Right lobe of liver (tissue), 6 donors: Measurements from ENCODE around the gene FYTTD1. TPM values are rescaled to one million over a fixed set of nuclear protein-coding genes. Genes with fewer than 3 reads are reported as not detected.

Experiments
- ATAC-seq, 4 donors: fragments of 200-7000 bp; cut with Tn5 transposase; one replicate each; pipeline ENCODE4 v1.9.1; 2020; ENCODE audit warnings: mild to moderate bottlenecking in 4 of 4, moderate library complexity in 4 of 4
- DNase-seq, 3 donors: peaks; one replicate each; pipeline ENCODE4 v3.0.0-alpha.2; 2020
- H3K27ac ChIP-seq, 3 donors: fragments of 200-600 bp; one replicate each; pipeline ENCODE4 v1.8.0; 2022
- H3K27me3 ChIP-seq, 2 donors: fragments of 200-600 bp; one replicate each; pipeline ENCODE4 v1.8.0; 2022
- H3K36me3 ChIP-seq, 4 donors: fragments of 200-600 bp; sonication (generic) in 1 of 4; one replicate each; pipeline versions ENCODE4 v1.5.1 to v1.8.0; 2017 to 2022; ENCODE audit warnings: control low read depth in 1 of 4
- H3K4me1 ChIP-seq, 4 donors: fragments of 200-600 bp; sonication (generic) in 1 of 4; one replicate each; pipeline versions ENCODE4 v1.5.1 to v1.8.0; 2017 to 2022; ENCODE audit warnings: control low read depth in 1 of 4
- H3K4me3 ChIP-seq, 3 donors: fragments of 200-600 bp; one replicate each; pipeline ENCODE4 v1.8.0; 2022
- H3K9me3 ChIP-seq, 4 donors: fragments of 200-600 bp; sonication (generic) in 1 of 4; one replicate each; pipeline versions ENCODE4 v1.5.1 to v1.8.0; 2017 to 2022; ENCODE audit warnings: control low read depth in 1 of 4
- POLR2A ChIP-seq: fragments of 450-650 bp; IDR thresholded peaks from one replicate; pipeline ENCODE4 v1.6.1; 2017; ENCODE audit warnings: antibody characterized with exemption, mild to moderate bottlenecking
- WGBS: methylation state at CpG from one replicate; pipeline ENCODE4 v1.1.6; 2018; ENCODE audit warnings: low coverage, low lambda C conversion rate; ENCODE audit not compliant: insufficient coverage; ENCODE audit errors: missing lambda C conversion rate; 5-methylcytosine and 5-hydroxymethylcytosine counted together
- intact Hi-C, 2 donors: fragments of 100-400 bp; cut with DNase I; formaldehyde crosslinking; loops; one replicate each; pipeline versions ENCODE4 v1.11.2 to v1.14.1; 2022
- total RNA-seq, 6 experiments: library from RNA; depleted of rRNA in 2 of 6; stranded (reverse); fragments of >200 nt in 2 of 6; fragmentation: NEBNext Ultra II Directional in 3 of 6; extraction: Animal tissue kit (Norgen Biotek cat#: 25700) in 3 of 6; gene quantifications; one replicate each; pipeline versions ENCODE4 v1.1.0 to v1.2.4, GENCODE V29; 2016 to 2023
- TF ChIP-seq, protein P1 (sequence below), 4 donors: fragments of 200-600 bp in 3 of 4; fragments of 450-650 bp in 1 of 4; IDR thresholded peaks; one replicate each; pipeline versions ENCODE4 v1.5.1 to v1.8.0; 2016 to 2022; ENCODE audit warnings: antibody characterized with exemption in 4 of 4, mild to moderate bottlenecking in 2 of 4
- donor health status: DM: no; HTN: yes; CAD: no.
- donor health status: DM: no; HTN: no; CAD: no.
- donor health status: DM: no; HTN: no; CAD: no.
- donor health status: DM: no; HTN: yes; CAD: no.
- donor health status: DM: no; HTN: yes; CAD: no.

FYTTD1 gene
- total RNA-seq, 6 experiments from 2014 or later, result 20.2 to 33.4 (median 23.9) TPM

GRCh38 chr3:197736010-197736490 lies 13.6 kb upstream of the FYTTD1 start:
- under 1% methylated on average over 17 of the region's 17 CpGs for WGBS
- ATAC-seq (peak; percentile 2 to 14 (median 10)), DNase-seq (peak in 1 of 3 donors; percentile 30)
- peak overlapping the region; percentile 83 to 93 (median 92) for H3K4me3 ChIP-seq
- H3K27me3 ChIP-seq, result no peaks in the 10 kb centered on the region
- peaks cover 0 to 17% (median 0%) of the 10 kb centered on the region in 4 donors for H3K4me1 ChIP-seq
- peak overlapping the region; percentile 40 to 76 (median 73) for H3K27ac ChIP-seq
- no peaks in the 10 kb centered on the region for H3K36me3 ChIP-seq
- H3K9me3 ChIP-seq, result no peaks in the 10 kb centered on the region
- TF ChIP-seq, protein P1, sequence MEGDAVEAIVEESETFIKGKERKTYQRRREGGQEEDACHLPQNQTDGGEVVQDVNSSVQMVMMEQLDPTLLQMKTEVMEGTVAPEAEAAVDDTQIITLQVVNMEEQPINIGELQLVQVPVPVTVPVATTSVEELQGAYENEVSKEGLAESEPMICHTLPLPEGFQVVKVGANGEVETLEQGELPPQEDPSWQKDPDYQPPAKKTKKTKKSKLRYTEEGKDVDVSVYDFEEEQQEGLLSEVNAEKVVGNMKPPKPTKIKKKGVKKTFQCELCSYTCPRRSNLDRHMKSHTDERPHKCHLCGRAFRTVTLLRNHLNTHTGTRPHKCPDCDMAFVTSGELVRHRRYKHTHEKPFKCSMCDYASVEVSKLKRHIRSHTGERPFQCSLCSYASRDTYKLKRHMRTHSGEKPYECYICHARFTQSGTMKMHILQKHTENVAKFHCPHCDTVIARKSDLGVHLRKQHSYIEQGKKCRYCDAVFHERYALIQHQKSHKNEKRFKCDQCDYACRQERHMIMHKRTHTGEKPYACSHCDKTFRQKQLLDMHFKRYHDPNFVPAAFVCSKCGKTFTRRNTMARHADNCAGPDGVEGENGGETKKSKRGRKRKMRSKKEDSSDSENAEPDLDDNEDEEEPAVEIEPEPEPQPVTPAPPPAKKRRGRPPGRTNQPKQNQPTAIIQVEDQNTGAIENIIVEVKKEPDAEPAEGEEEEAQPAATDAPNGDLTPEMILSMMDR (IDR thresholded peaks at IDR 0.05), result no peak
- TF ChIP-seq POLR2A, result no peak
- intact Hi-C loops, result no loop called here

GRCh38 chr3:197736491-197737318 lies 13.0 kb upstream of the FYTTD1 start, which contains the start of gene RUBCN:
RUBCN (minus strand) TSS chr3:197736904; CDS start chr3:197736719, 185 bp downstream.
- ATAC-seq, result peak; percentile 97 to 99 (median 98)
- H3K4me1 ChIP-seq, result peaks cover 0 to 17% (median 0%) of the 10 kb centered on the region in 4 donors
- intact Hi-C loops, result no loop called here
- no peaks in the 10 kb centered on the region for H3K36me3 ChIP-seq
- H3K4me3 ChIP-seq, result peak within 1 kb of the TSS; percentile 83 to 93 (median 92)
- peak; percentile 97 to 98 (median 97) for DNase-seq
- TF ChIP-seq POLR2A, result peak; percentile 75
- TF ChIP-seq, protein P1 (IDR thresholded peaks at IDR 0.05), result no peak
- H3K9me3 ChIP-seq, result no peaks in the 10 kb centered on the region
- H3K27ac ChIP-seq, result peak within 1 kb of the TSS; percentile 40 to 76 (median 73)
- under 1% methylated on average over 62 of the region's 92 CpGs for WGBS
- no peaks in the 10 kb centered on the region for H3K27me3 ChIP-seq

- WGBS, result 2% methylated on average over 6 of the region's 6 CpGs
- Histone ChIP-seq H3K27me3 (no peaks in the 10 kb centered on the region), H3K9me3 (no peaks in the 10 kb centered on the region), H3K36me3 (no peaks in the 10 kb centered on the region), H3K27ac (peak overlapping the region; percentile 32 to 48 (median 42)), H3K4me1 (peaks cover 0 to 17% (median 0%) of the 10 kb centered on the region in 4 donors), H3K4me3 (peak overlapping the region; percentile 83 to 93 (median 92))
- TF ChIP-seq, protein P1 (IDR thresholded peaks at IDR 0.05), result no peak
- no peak for TF ChIP-seq POLR2A
- DNase-seq (no peak), ATAC-seq (peak; percentile 2 to 10 (median 6))
- intact Hi-C loops, result no loop called here
Observed at GRCh38 chr3:197737319-197737649, 12.4 kb upstream of the FYTTD1 start.

DNA sequence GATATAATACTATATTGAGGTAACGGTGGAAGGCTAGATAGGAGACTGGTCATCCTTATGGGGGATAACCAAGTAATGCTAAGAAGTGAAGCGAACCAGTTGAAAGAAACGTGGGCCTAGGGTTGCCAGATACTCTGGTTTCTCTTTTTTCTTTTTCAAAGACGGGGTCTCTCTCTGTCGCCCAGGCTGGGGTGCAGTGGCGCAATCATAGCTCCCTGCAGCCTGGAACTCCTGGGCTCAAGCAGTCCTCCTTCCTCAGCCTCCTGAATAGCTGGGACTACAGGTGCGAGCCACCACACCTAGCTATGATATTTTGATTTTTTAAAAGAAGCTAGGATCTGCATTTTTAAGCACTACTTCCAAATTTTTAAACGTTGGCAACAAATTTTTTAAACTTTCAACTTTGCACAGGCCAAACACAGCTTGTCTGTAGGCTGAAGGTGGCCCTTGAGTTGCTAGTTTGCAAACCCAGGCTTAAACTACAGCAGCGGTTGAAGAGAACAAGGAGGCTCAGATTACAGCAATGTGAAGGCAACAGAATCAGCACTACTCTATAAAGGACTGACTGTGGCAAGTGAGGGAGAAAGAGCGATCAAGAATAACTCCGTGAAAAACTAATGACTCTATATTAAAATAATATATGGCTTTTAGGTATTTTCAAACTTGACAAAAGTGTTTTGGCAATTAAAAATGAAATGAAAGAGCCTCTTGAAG lies 11.8 kb upstream of the FYTTD1 start:
- no peaks in the 10 kb centered on the region for H3K9me3 ChIP-seq
- H3K36me3 ChIP-seq, result no peaks in the 10 kb centered on the region
- H3K27me3 ChIP-seq, result no peaks in the 10 kb centered on the region
- no peak for ATAC-seq
- peaks cover 0 to 17% (median 0%) of the 10 kb centered on the region in 4 donors for H3K4me1 ChIP-seq
- 64% methylated on average over 7 of the region's 11 CpGs for WGBS
- peak overlapping the region; percentile 83 to 93 (median 92) for H3K4me3 ChIP-seq
- intact Hi-C loops, result no loop called here
- DNase-seq, result no peak
- TF ChIP-seq, protein P1 (IDR thresholded peaks at IDR 0.05), result no peak
- TF ChIP-seq POLR2A, result no peak
- H3K27ac ChIP-seq, result no peak overlapping the region
